ENCODE results near the gene CNTRL.
"Not testable (repeated sequence)": the region's sequence is repeated elsewhere in the genome, so short reads cannot be mapped to it uniquely, and the experiment has no call there.

CNTRL gene, protein sequence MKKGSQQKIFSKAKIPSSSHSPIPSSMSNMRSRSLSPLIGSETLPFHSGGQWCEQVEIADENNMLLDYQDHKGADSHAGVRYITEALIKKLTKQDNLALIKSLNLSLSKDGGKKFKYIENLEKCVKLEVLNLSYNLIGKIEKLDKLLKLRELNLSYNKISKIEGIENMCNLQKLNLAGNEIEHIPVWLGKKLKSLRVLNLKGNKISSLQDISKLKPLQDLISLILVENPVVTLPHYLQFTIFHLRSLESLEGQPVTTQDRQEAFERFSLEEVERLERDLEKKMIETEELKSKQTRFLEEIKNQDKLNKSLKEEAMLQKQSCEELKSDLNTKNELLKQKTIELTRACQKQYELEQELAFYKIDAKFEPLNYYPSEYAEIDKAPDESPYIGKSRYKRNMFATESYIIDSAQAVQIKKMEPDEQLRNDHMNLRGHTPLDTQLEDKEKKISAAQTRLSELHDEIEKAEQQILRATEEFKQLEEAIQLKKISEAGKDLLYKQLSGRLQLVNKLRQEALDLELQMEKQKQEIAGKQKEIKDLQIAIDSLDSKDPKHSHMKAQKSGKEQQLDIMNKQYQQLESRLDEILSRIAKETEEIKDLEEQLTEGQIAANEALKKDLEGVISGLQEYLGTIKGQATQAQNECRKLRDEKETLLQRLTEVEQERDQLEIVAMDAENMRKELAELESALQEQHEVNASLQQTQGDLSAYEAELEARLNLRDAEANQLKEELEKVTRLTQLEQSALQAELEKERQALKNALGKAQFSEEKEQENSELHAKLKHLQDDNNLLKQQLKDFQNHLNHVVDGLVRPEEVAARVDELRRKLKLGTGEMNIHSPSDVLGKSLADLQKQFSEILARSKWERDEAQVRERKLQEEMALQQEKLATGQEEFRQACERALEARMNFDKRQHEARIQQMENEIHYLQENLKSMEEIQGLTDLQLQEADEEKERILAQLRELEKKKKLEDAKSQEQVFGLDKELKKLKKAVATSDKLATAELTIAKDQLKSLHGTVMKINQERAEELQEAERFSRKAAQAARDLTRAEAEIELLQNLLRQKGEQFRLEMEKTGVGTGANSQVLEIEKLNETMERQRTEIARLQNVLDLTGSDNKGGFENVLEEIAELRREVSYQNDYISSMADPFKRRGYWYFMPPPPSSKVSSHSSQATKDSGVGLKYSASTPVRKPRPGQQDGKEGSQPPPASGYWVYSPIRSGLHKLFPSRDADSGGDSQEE (N-terminal part only)

DNA sequence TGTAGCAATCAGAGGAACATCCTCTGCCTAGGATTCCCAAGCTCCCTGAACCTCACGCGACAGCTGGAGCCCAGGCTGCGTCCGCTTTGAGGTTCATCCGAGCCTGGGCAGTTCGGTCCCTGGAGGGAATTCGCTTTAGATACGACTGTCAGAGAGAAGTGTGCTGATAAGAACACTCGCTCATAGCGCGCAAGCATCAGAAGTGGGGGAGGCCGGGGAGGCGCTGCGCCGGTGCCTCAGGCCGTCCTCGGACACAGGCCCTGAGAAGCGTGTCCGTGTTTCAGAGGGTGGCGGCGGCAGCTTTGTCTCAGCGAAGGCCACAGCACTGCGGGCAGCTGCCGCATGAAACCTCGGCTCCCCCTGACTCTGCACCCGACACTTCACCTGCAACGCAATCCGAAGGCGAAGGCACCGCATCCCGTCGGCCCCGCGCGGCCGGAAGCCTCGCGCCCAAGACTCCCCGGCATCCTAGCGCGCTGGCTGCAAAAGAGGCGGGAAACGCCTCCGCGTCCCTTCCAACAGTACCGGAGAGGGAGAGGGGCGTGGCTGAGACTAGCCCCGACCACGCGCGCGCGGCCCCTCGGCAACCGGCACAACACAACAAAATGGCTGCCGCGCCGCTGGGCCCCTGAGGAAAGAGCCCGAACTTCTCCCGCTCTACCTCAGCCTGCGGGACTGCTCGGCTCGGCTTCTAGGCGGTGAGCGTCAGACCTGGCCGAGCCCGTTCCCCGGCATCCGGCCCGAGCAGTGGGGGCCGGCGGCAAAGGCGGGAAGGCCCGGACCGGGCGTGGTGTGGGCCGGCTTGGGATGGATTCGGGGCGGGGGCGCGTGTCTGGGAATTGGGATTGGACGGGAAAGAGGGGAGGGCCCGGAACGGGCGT is at the start of gene CNTRL:
TSS of gene CNTRL (plus strand) at position 586 of the 881 bp plus-strand sequence. CDS start 13,372 bp downstream, outside the sequence.
- Histone ChIP-seq H3K36me3 (ENCODE audit: insufficient read depth, low read length) (no peaks in the 10 kb centered on the region), H3K9me3 (ENCODE audit: low read length) (peaks cover under 1% of the 10 kb centered on the region), H2AFZ (ENCODE audit: low read depth, low read length) (peak within 1 kb of the TSS; percentile 85), H3K4me1 (ENCODE audit: insufficient read depth, low read length) (peaks cover 7% of the 10 kb centered on the region), H3K27me3 (ENCODE audit: insufficient read depth, low read length) (no peaks in the 10 kb centered on the region), H3K4me3 (ENCODE audit: low read length) (peak within 1 kb of the TSS; percentile 71)

DNA sequence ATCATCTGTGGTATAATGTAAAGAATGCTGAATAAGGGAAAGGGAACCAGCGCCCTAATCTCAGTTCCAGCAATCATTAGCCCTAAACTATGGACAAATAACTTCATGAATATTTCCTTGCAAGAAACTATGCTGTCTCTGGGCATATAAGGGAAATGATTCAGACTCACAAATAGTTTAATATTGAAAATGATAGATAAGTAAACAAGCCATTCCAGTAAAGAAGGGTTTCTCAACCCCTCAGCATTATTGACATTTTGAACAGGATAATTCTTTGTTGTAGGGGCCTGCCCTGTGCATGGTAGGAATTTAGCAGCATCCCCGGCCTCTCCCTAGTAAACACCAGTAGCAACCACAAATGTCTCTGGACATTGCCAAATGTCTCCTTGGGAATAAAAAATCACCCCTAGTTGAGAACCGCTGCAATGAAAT is 48.5 kb upstream of the CNTRL start:
- Histone ChIP-seq H2AFZ (ENCODE audit: low read depth, low read length) (no peak overlapping the region), H3K4me3 (ENCODE audit: low read length) (no peak overlapping the region), H3K9me3 (ENCODE audit: low read length) (no peaks in the 10 kb centered on the region), H3K27me3 (ENCODE audit: insufficient read depth, low read length) (no peaks in the 10 kb centered on the region), H3K36me3 (ENCODE audit: insufficient read depth, low read length) (no peaks in the 10 kb centered on the region), H3K4me1 (ENCODE audit: insufficient read depth, low read length) (peaks cover 9% of the 10 kb centered on the region)

DNA sequence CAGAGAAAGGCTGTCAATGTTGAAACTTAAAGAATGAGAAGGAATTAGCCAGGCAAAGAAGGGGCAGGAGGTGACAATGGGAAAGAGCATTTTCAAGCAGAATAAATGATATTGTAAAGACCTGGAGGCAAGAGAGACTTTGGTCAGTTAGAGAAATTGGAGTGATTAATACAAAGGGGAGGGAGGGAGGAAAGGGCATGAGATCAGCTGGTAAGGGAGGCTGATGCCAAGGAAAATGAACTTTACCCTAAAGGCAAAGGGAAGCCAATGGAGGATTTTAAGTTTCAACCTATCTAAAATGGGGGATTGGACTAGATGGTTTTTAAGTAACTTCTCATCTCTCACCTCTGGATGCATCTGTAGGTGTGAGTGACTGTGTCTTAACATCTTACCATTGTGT is 48.0 kb upstream of the CNTRL start:
- H3K36me3 ChIP-seq (ENCODE audit: insufficient read depth, low read length): no peaks in the 10 kb centered on the region
- H2AFZ ChIP-seq (ENCODE audit: low read depth, low read length): no peak overlapping the region
- peaks cover 9% of the 10 kb centered on the region for H3K4me1 ChIP-seq (ENCODE audit: insufficient read depth, low read length)
- no peak overlapping the region for H3K4me3 ChIP-seq (ENCODE audit: low read length)
- no peaks in the 10 kb centered on the region for H3K27me3 ChIP-seq (ENCODE audit: insufficient read depth, low read length)
- H3K9me3 ChIP-seq (ENCODE audit: low read length): no peaks in the 10 kb centered on the region

DNA sequence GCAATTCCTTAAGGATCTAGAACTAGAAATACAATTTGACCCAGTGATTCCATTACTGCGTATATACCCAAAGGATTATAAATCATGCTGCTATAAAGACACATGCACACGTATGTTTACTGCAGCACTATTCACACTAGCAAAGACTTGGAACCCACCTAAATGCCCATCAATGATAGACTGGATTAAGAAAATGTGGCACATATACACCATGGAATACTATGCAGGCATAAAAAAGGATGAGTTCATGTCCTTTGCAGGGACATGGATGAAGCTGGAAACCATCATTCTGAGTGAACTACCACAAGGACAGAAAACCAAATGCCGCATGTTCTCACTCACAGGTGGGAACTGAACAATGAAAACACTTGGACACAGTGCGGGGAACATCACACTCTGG is 46.5 kb upstream of the CNTRL start:
- H3K4me3 ChIP-seq (ENCODE audit: low read length); H3K36me3 ChIP-seq (ENCODE audit: insufficient read depth, low read length); H3K9me3 ChIP-seq (ENCODE audit: low read length); H2AFZ ChIP-seq (ENCODE audit: low read depth, low read length); H3K27me3 ChIP-seq (ENCODE audit: insufficient read depth, low read length); H3K4me1 ChIP-seq (ENCODE audit: insufficient read depth, low read length): not testable (repeated sequence)

DNA sequence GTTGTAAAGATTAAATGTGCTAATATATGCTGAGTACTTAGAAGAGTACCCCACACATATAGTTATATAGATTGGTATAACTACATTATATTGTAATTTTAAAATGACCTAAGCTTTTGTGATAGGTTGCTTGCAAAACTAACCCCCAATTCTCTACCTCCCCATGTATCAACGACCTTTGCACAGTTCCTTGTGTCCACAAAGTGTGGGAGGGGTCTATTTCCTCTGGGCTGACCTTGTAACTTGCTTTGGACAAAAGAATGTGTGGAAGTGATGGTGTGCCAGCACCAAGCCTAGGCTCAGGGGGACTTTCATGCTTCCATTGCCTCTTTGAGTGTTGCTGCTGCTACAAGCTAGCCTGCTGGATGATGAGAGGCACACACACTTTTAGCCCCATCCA is 45.3 kb upstream of the CNTRL start:
- Histone ChIP-seq H3K36me3 (ENCODE audit: insufficient read depth, low read length) (no peaks in the 10 kb centered on the region), H3K4me3 (ENCODE audit: low read length) (no peak overlapping the region), H2AFZ (ENCODE audit: low read depth, low read length) (no peak overlapping the region), H3K4me1 (ENCODE audit: insufficient read depth, low read length) (peaks cover 9% of the 10 kb centered on the region), H3K27me3 (ENCODE audit: insufficient read depth, low read length) (no peaks in the 10 kb centered on the region), H3K9me3 (ENCODE audit: low read length) (no peaks in the 10 kb centered on the region)

DNA sequence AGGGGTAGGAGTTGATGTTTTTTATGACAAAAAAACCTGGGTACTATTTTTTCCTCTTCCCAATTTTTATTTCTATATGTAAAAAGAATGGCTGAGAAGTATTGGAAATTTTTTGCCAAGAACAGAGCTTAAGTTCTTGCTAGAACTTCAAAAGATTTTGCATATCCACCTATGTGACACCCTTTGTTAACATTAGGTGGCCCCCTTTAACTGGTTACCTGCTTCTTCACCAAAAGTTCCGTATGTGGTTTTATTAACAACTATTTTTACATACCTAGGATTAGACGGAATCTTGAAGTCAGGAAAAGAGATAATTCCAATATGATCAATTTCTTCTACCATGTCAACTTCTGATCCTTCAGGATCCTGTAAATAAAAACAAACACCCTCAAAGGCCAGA is 40.2 kb upstream of the CNTRL start:
- H3K36me3 ChIP-seq (ENCODE audit: insufficient read depth, low read length): no peaks in the 10 kb centered on the region
- no peaks in the 10 kb centered on the region for H3K27me3 ChIP-seq (ENCODE audit: insufficient read depth, low read length)
- H2AFZ ChIP-seq (ENCODE audit: low read depth, low read length): no peak overlapping the region
- H3K4me1 ChIP-seq (ENCODE audit: insufficient read depth, low read length): no peaks in the 10 kb centered on the region
- no peak overlapping the region for H3K4me3 ChIP-seq (ENCODE audit: low read length)
- H3K9me3 ChIP-seq (ENCODE audit: low read length): no peaks in the 10 kb centered on the region

DNA sequence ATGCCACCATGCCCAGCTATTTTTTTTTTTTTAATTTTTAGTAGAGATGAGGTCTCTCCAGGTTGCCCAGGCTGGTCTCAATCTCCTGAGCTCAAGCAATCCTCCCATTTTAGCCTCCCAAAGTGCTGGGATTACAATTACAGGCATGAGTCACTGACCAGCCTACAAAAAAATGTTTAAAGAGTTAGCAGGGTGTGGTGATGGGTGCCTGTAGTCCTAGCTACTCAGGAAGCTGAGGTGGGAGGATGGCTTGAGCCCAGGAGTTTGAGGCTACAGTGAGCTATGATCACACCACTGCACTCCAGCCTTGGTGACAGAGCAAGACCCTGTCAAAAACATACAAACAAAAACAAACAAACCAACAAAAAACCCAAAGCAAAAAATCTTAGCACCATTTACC is 39.0 kb upstream of the CNTRL start:
- H3K27me3 ChIP-seq (ENCODE audit: insufficient read depth, low read length); H3K9me3 ChIP-seq (ENCODE audit: low read length); H3K4me3 ChIP-seq (ENCODE audit: low read length); H3K4me1 ChIP-seq (ENCODE audit: insufficient read depth, low read length); H2AFZ ChIP-seq (ENCODE audit: low read depth, low read length); H3K36me3 ChIP-seq (ENCODE audit: insufficient read depth, low read length): not testable (repeated sequence)

DNA sequence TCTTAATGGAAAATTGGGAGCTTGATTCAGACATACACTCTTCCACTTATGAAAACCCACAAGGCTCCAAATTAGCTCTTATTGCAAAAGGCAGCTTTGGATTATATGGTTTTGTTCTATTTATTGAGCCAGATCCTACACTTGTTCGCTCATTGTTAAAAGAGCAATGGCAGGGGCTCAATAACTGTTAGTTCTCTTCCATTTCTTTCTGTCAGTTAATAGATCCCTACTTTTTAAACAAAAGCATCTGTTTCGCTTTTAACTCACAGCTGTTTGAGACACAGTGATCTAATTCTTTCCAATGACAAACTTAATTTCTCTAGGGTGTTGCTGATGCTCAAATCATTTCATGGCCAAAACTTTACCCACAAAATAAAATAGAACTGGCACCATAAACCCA is 36.4 kb upstream of the CNTRL start:
- H3K9me3 ChIP-seq (ENCODE audit: low read length): no peaks in the 10 kb centered on the region
- no peaks in the 10 kb centered on the region for H3K27me3 ChIP-seq (ENCODE audit: insufficient read depth, low read length)
- H3K4me1 ChIP-seq (ENCODE audit: insufficient read depth, low read length): no peaks in the 10 kb centered on the region
- no peak overlapping the region for H3K4me3 ChIP-seq (ENCODE audit: low read length)
- no peak overlapping the region for H2AFZ ChIP-seq (ENCODE audit: low read depth, low read length)
- no peaks in the 10 kb centered on the region for H3K36me3 ChIP-seq (ENCODE audit: insufficient read depth, low read length)

DNA sequence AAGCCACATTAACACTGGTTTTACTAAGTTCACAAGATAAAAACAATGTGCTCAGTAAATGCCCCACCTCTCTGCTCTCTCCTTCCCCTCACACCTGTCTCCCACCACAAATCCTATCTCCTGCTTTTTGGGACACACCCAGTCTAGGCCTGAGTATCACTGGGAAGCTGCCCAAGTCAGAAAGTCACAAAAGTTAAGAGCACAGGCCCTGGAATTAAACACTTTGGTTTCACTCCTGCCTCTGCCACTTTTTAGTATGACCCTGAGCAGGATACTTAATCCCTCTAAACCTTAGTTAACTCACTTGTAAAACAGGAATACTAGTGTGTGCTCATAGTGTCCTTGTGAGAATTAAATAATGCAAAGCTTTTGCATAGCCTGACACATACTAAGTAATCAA is 36.0 kb upstream of the CNTRL start:
- no peaks in the 10 kb centered on the region for H3K27me3 ChIP-seq (ENCODE audit: insufficient read depth, low read length)
- no peaks in the 10 kb centered on the region for H3K36me3 ChIP-seq (ENCODE audit: insufficient read depth, low read length)
- no peak overlapping the region for H3K4me3 ChIP-seq (ENCODE audit: low read length)
- no peaks in the 10 kb centered on the region for H3K4me1 ChIP-seq (ENCODE audit: insufficient read depth, low read length)
- no peak overlapping the region for H2AFZ ChIP-seq (ENCODE audit: low read depth, low read length)
- H3K9me3 ChIP-seq (ENCODE audit: low read length): no peaks in the 10 kb centered on the region

DNA sequence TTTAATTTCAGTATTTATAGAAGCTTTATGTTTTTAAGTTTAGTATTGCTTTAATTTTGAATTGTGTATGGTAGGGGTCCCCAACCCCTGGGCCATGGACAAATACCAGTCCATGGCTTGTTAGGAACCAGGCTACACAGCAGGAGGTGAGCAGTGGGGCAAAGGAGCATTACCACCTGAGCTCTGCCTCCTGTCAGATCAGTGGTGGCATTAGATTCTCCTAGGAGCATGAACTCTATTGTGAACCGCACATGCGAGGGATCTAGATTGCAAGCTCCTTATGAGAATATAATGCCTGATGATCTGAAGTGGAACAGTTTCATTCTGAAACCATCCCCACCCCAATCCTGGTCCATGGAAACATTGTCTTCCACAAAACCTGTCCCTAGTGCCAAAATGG is 26.6 kb upstream of the CNTRL start:
- no peaks in the 10 kb centered on the region for H3K27me3 ChIP-seq (ENCODE audit: insufficient read depth, low read length)
- no peaks in the 10 kb centered on the region for H3K4me1 ChIP-seq (ENCODE audit: insufficient read depth, low read length)
- no peaks in the 10 kb centered on the region for H3K36me3 ChIP-seq (ENCODE audit: insufficient read depth, low read length)
- H3K9me3 ChIP-seq (ENCODE audit: low read length): no peaks in the 10 kb centered on the region
- H3K4me3 ChIP-seq (ENCODE audit: low read length): no peak overlapping the region
- H2AFZ ChIP-seq (ENCODE audit: low read depth, low read length): no peak overlapping the region

DNA sequence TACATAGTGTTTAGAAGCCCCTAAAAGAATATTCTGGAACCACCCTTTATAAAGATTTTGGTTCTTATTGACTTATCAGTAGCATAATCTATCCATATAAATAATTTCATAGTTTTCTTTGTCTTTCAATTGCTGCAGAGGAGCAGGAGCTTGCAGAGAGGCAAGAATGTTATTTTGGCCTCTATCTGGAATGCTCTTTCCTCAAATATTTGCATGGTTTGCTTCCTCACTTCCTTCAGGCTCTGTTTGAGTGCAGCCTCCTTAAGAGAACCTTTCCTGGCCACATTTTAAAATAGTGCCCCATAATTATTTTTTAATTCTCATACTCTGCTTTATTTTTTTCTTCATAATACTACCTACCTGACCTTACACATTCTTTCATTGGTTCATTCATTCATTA is 26.1 kb upstream of the CNTRL start:
- no peak overlapping the region for H3K4me3 ChIP-seq (ENCODE audit: low read length)

More for the DNA sequence above, 26.1 kb upstream of the CNTRL start:
- no peaks in the 10 kb centered on the region for H3K4me1 ChIP-seq (ENCODE audit: insufficient read depth, low read length)
- no peaks in the 10 kb centered on the region for H3K9me3 ChIP-seq (ENCODE audit: low read length)
- no peaks in the 10 kb centered on the region for H3K36me3 ChIP-seq (ENCODE audit: insufficient read depth, low read length)
- no peak overlapping the region for H2AFZ ChIP-seq (ENCODE audit: low read depth, low read length)
- no peaks in the 10 kb centered on the region for H3K27me3 ChIP-seq (ENCODE audit: insufficient read depth, low read length)
